Glomerular visceral epithelial cell (primary cell): ENCODE results near the gene LRRC1.

ENCODE experiments used
- DNase-seq: peaks from one replicate; pipeline ENCODE4 v3.0.0-alpha.2; 2016; ENCODE audit errors: extremely low spot score

Gene LRRC1

DNA sequence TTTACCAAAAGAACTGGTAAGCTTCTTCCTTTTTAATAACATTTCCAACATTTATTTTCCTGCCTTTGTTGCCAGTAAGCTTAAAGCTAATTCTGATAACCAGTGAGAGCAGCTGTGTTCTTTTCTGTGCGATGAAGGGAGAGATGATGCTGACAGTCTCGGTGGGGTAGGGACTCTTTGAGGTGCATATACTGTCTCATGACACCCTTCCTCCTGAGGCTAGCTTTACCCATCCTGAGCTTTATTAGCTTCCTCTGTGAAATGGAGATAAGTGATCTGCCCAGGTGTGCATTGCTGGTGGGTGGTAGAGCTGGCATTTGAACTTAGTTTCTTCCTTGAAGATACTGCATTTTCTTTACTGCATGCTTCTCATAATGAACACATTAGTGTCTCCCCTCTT, 92.5 kb downstream of the LRRC1 start:
- DNase-seq, result no peak

DNA sequence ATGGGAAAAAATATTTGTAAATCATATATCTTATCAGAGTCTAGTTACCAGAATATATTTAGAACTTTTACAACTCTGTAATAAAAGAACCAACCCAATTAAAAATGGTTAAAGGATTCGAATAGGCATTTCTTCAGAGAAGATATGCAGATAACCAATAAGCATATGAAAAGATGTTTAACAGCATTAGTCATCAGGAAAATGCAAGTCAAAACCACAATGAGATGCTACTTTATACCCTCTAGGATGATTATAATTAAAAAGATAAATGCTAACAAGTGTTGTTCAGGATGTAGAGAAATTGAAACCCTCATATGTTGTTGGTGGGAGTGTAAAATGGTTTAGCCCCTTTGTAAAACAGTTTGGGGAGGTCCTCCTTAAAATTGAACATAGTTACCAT, 94.1 kb downstream of the LRRC1 start:
- no peak for DNase-seq

DNA sequence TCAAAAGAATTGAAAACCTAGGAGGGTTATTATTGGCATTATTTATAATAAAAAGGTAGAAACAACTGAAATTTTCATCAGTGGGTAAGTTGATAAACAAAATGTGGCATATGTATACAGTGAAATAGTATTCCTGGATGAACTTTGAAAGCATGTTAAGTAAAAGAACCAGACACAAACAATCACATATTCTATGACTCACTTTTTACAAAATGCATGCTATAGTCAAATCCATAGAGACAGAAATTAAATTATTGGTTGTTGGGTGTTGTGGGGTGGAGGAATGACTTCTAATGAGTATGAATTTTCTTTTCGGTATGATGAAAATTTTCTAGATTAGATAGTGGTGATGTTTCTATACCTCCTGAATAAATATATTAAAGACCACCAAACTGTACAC, 94.6 kb downstream of the LRRC1 start:
- DNase-seq, result no peak

DNA sequence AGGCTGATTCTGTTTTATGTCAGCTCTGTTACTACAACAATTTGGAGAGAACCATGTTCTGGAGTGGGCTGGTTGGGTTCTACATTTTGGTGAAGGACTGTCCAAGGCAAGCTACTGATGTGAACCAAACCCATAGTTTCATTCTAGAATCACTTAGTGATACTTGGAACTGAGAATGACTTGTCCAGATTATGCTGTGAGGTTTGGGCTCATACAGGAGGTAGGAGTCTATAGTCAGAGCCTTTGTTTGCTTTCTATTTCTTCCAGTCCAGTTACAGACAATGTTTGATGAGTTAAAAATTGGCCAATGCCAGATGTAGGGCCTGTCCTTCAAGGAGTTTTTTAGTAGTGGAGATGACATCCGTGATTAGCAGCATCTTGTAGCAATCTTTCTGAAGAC, 97.9 kb downstream of the LRRC1 start:
- DNase-seq, result no peak

DNA sequence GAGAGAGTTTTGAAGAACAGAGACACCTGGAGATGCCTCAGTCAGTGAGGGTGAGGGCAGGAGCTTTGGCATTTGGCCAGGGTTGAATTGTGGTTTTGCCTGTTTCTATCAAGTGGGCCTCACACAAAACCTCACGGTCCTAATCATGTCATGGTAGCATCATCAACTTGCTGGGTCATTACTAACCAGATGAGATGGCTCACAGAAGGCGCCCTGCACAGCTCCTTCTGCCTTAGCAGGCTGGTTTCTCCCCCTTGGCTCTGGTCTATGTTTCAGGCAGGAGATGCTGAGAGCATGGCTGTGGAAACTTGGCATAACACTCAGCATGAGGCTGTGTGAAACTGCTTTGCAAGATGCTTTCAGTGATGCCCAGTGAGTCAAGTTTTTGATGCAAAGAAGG, 99.3 kb downstream of the LRRC1 start:
- peak; percentile 85 for DNase-seq

DNA sequence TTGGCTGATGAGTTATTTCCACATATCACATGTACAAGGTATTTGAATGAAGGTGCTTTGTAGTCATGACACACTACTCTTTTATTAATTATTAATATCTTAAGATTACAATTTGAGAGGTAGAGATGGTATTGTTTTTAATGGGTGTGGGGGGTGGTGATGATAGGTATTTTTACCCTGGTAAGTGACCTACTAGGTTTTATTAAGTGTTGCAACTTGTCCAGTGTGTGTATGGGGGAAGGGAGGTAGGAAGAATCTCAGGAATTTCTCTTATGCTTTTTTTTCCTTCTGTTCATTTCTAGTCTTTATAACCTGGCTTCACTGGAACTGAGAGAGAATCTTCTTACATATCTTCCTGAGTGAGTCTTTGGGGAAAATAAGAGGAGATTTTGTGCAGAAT, 101.4 kb downstream of the LRRC1 start:
- DNase-seq, result peak; percentile 39

DNA sequence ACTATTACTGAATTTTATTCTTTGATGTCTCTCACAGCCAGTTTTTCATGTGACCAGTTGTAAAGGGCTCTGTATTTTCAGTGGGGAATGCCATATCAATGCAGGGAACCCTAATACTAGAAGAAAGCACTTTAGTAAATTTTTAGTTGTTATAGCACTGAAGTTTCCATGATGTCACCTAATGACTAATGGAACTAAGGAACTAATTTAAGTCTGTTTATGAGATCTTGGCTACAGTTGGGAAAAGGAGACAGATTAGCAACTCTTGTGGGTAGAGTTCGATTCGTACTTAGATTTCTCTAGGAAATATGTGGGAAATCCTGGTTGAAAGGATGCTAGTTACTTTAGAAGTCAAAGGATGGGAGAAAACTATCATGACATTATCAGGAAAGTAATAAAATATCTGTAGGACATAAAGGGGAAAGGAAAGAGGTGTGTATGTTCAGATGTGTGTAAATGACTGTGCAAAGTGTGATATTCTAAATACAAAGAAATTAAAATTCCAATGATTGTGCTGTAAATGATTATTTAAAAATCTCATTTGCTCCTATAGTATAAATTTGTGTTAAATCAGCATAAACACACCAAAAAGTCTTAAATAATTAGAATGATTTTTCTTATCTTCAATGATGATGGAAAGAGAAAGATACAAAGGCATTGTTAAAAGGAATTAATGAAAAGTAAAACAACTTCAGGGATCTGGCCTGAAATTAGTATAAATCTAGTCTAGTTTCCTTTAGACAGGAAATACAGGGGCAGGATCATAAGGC, 103.4 kb downstream of the LRRC1 start:
- DNase-seq, result no peak

DNA sequence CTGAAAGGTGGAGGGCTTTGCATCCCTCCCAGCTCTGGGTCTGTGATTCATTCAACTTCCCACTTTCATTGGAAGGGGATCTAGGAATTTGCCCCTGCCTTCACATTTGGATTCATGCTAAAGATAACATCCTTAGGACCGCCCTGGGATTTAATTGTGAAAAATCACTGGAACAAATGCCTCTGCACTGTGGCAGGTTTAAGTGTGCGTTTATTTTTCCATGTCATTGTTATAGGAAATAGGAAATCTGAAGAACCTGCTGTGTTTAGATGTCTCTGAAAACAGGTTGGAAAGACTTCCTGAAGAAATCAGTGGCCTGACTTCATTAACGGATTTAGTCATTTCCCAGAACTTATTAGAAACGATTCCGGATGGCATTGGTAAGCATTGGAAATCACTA, 104.7 kb downstream of the LRRC1 start:
- DNase-seq, result no peak

DNA sequence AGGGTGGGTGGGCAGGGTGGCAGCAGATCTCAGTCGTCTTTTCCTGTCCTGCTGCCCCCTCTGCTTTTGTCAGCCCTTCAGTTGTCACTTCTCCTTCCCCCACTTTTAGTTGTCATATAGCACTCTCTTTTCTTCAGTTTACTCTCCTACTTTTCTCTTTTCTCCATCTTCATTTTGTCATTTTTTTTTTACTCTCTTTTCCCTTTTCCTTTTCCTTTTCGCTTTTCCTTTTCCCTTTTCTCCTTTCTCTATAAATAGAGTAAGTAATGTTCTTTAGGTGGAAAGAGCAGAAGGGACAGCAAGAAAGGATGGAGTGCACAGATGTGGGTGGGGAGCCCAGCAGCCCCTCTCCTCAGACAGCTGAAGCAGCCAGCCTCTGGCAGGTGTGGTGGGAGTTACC, 108.6 kb downstream of the LRRC1 start:
- DNase-seq, result no peak

DNA sequence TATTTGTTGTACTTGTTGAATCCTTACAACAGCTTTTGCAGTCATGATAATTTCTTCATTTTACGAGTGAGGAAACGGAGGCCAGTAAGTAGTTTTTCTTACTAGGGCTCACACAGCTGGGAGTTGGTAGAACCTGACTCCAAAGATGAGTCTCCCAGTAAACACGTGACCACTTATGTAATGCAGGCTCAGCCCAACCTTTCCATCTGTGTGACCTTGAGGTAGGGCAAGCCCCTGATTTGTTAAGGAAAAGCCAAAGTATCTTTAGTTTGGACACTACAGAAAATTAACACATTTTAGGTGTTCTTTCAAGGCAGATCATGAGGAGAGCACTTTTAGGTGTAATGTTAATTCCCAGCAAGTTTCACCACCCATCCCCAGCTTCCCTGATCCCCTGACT, 111.3 kb downstream of the LRRC1 start:
- no peak for DNase-seq

DNA sequence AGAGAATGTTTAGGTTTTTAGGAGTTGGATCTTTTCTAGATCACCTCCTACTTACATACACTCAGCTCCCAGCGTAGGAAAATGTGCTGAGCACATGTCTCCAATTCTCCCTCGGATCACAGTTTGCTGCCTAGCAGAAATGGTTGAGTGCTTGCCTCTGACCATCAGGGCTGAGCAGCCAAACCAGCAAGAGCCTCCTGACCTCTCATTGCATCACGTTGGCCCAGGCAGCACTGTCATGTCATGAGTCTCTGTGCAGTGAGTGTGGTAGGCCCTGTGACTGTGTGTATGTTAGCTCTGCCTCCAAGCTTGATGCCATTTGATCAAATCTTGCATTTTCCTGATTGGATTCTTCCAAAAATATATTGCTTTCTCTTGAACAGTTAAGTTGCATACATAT, 112.0 kb downstream of the LRRC1 start:
- DNase-seq, result no peak

DNA sequence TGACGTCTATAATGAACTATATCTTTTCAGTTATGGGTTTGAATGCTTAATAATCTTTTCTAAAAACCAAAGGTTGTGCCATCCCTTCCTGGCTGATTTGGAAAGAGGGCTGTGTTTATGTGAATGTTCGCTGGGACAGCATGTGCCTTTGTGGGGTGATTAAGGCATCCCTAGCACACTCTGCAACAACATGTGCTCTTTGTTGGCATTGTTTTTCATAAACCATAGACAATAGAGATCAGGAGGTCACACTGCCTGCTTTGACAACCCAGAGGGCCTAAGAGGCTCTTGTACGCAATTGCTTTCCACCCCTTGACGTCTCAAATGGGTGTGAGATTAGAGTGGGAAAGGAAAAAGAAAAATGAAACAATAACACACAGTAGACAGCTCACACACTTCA, 116.0 kb downstream of the LRRC1 start:
- DNase-seq, result no peak

DNA sequence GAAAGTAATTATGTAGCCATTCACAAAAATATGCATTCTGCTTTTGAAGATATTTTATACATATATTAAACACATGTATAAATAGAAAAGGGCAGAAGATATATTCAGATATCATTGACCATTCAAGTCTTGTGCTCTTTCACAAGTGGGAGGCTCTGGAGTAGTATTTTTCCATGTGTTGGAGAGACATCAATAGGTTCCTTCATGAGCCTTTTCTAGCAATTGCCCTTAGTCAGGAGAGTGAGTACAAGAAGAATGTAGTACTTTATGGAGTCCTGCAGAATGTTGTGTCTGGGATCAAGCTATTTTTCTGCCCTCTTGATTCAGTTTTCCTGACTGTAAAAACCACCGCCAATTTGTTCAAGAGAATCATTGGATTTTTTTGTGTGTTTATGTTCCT, 117.9 kb downstream of the LRRC1 start:
- DNase-seq, result no peak

DNA sequence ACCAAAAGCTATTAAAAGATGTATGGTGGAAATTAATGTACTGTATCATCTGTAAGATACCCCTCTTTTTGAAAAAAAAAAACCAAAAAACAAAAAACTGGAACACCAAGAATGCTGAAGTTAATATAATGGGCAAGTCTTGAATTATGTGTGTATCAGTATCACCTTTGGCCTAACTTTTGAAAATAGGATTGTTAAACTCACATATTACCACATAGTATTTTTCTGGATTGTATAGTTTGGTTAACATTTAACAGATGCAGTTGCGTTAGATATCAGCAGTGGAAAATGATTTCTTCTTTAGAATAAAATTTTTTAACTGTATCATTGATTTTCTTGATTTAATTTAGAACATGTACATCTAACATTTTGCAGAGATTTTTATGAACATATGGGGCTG, 118.5 kb downstream of the LRRC1 start:
- DNase-seq, result no peak

DNA sequence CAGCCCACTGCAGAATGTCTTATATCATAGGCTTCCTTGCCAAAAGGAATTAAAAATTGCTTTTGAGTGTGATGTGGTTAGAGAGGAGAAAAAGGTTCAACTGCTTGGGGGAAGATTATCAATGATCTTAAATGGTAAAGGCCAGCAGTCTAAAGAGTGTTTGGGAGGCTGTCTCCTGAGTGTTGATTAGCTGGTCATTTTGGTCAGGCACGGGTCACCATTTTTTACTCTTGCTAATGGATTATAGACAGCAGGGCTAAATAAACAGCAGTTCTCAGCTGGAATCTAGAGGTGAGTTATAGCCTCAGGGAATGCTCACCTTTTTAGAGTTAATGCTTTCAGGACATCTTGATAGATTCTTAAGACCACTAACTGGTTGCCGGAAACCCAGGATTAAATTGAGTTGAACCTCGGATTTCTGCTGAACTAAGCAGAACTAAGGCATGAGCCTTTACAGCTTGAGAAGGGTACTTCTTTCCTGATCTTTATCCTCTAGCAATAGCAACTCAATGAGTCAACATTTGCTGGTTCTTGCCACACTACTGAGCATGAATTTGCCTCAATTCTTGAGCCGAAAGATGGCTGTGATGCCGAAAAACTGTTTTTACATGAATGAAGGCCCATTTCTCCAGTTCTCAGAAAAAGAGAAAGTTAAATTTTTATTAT, 120.4 kb downstream of the LRRC1 start:
- no peak for DNase-seq

DNA sequence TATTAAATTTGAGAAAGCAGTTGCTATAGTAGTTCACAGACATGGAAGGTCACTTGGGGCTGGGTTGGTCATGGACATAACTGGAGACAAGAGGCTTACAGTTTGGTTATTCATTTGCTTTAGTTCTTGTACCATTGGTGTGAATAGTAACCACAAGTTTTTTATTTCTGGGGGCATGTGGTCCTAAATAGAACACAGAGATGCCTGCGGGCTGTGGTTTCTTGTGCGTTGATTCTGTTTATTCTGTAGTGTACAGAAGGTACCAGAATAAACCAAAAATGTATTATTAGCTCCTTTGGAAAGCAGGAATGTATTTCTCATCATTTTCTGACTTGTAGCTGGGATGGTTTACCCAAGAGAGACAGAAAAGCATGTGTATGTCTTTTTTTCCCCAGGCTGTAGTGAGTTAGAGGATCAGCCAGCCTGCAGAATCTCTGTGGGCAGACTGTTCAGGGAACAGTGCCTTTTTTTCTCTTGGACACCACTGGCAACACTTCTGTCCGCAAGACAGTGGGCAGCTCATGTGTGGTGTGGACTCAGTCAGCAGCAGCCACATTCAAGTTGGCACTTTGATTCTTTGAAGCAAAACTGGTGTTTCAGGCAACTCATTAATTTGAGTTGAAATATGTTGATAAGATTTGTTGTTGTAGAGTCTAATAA, 122.1 kb downstream of the LRRC1 start:
- DNase-seq, result peak; percentile 72

DNA sequence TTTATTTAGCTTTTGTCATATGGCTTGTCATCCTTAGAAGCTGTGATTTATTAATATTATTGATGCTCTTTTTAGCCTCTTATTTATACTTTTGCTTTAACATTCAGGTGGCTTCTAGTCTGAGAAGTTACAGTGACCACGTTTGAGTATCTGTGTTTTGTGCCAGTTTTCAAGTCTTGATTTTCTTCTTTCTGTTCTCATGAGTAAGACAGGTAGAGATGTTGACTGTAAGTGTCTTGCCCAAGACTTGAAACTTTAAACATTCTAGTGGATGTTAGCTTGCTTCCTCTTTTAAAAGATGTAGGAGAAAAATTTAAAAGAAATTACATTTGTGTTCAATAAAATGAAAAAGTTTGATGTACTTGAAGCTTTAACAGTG, 122.6 kb downstream of the LRRC1 start:
- DNase-seq, result no peak

DNA sequence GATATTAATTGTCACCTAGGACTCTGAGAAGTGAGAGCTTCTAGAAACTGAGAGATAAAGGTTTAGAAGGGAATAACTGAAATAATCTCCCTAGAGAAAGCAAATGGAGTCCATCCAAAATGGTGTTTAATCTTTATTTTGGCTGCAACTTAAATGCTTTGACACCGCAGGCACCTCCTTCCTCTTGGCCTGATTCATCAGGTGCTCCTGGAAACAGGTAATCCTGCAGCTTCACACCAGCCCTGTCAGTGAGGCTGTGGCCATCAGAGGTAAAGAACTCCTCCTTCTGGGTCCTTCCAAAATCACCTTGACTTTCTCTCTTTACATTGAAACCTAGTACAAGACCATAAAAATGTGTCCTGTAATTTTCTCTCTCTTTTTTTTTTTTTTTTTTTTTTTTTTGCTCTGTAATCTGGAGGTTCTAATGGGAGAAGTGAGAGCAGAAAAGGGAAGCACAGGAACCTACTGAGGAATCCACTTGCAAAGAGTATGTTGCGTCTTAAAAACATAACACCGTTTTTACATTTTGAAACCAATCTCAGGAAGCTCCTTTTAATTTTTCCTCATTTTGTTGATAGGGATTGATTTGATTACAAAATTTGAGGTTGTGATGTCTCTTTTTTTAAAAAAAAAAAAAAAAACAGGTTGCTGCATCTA, 124.2 kb downstream of the LRRC1 start:
- DNase-seq, result no peak

DNA sequence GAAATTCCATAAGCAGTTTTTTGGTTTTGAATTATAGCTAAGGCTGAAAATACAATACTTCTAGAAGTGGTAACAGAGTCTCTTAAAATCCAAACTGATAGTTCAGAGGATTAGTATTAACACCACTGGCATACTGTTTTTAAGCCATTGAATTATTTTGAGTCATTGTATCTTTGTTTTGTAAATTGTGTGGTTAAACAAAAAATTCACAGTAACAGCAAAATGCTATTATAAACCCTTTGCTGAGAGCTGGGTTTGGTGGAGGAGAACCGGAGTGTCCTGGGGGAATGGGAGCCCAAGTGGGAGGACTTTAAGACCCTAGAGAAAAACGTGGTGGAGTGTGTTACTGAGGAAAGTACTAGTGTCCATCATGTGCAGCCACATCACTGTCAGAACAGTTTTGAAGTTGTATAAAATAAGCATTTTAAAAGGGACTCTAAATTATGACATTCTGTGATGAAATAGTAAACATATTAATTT, 125.1 kb downstream of the LRRC1 start:
- DNase-seq, result no peak

DNA sequence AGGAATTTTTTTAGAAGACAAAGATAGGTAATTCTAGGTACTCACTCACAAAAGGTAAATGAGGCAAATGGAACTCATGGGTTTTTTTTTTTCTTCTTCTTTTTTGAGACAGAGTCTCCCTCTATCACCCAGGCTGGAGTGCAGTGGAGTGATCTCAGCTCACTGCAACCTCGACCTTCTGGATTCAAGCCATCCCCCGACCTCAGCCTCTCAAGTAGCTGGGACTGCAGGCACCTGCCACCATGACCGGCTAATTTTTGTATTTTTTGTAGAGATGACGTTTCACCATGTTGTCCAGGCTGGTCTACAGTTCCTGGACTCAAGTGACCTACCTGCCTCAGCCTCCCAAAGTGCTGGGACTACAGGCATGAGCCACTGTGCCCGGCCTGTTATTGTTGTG, 126.1 kb downstream of the LRRC1 start:
- DNase-seq, result peak; percentile 36

DNA sequence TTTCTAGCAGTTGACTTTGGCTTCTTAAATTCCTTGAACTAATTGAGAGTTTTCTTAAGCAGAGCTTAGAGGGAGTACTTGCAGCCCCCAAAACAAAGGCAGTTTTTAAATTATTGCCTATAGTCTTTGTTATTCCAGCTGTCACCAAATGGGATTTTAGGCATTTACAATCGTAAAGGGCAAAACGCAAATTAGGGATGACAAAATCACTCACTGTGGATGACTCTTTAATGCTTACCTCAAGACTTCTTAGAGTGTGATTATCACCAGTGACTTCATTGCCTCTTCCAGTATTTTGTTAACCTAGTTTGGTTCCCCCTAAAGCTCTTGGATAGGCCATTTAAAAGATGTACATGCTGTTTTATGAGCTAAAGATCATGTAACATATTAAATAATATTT, 126.8 kb downstream of the LRRC1 start:
- no peak for DNase-seq

DNA sequence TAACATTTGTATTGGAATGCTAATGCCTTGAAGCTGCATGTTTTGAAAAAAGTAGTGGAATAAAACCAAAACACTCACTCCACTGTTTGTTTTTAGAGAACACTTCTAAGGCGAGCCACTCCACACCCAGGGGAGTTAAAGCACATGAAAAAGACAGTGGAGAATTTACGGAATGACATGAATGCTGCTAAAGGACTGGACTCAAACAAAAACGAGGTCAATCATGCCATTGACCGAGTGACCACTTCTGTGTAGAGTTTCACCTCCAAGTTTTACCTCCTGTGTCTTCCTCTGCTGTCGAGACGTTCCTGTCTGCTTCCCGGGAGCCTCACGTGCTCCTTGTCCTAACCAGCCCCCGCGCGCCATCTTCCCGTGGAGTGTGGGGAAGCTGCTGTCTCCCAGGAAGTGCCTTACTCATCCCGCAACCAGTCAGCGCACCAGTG, 127.8 kb downstream of the LRRC1 start:
- no peak for DNase-seq

DNA sequence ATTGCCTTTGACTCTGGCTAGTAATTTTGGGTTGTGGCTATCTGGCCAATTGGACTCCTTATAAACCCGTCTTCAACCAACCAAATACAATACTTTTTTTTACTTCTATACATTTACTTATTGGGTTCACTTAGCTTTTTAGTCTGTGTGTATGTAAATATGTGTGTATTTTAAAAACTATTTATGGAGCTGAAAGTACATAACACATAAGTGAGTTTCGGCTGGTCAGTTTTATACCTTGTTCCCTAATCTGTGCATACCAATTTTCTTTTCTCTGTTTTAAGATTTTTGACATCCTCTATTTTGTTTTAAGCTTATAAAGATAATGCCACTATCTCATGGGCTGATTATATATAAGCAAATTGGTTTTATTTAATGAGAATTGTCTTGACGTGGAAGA, 129.5 kb downstream of the LRRC1 start:
- DNase-seq, result no peak
